ENCODE measurements around the gene ZCCHC4. TPM values are rescaled to one million over a fixed set of nuclear protein-coding genes. Genes with fewer than 3 reads are reported as not detected.

ZCCHC4 gene
- polyA plus RNA-seq, 1 donor (not counting 4 experiments of a cell fraction or from before 2014, with no cell fraction given): 10.8 TPM

DNA sequence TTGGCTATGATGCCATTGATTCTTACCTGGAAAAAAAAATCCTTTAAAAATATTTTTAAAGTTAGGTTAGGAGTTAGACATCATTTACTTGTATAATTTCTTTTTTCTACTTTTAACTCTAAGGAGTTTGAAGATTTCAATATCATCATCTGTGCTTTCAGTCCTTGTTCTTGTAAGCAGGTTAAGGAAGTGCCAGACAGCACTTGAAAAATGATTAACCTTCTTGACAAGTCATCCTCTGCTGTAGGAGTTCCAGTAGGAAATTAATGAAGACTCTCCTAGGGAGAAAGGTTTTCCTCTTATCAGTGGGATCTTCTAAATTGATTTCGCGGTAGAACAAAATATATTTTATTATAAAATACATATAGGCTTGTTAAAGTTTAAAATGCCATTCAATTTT is 35.4 kb downstream of the ZCCHC4 start:
- Histone ChIP-seq H3K9me3 (ENCODE audit: control insufficient read depth, low read depth, low read length) (no peaks in the 10 kb centered on the region), H3K4me1 (ENCODE audit: control insufficient read depth, extremely low read depth, insufficient read depth, low read length) (peaks cover 8% of the 10 kb centered on the region), H3K27me3 (ENCODE audit: control insufficient read depth, extremely low read depth, insufficient read depth, low read length) (no peaks in the 10 kb centered on the region), H4K20me1 (ENCODE audit: control insufficient read depth, extremely low read depth, insufficient read depth, low read length) (no peaks in the 10 kb centered on the region), H3K4me2 (ENCODE audit: control insufficient read depth, extremely low read depth, insufficient read depth, low read depth, low read length) (no peak overlapping the region), H3K9ac (ENCODE audit: control insufficient read depth, extremely low read depth, insufficient read depth, low read length) (no peak overlapping the region), H3K79me2 (ENCODE audit: control insufficient read depth, insufficient read depth, low read length) (no peaks in the 10 kb centered on the region), H2AFZ (ENCODE audit: control insufficient read depth, low read length) (no peak overlapping the region), H3K4me3 (ENCODE audit: control insufficient read depth in 2 of 3, extremely low read depth in 1 of 3, insufficient read depth in 2 of 3, low read depth in 1 of 3, low read length in 3 of 3) (no peak overlapping the region), H3K27ac (ENCODE audit: control insufficient read depth, insufficient read depth, low read length) (no peak overlapping the region), H3K9me1 (ENCODE audit: control insufficient read depth, extremely low read depth, insufficient read depth, low read length) (no peaks in the 10 kb centered on the region), H3K36me3 (ENCODE audit: control insufficient read depth in 2 of 2, extremely low read depth in 1 of 2, insufficient read depth in 2 of 2, low read length in 2 of 2) (peaks cover 0 to 1% of the 10 kb centered on the region in 2 experiments)
- dilution Hi-C loops (cut with MboI; ENCODE audit: extremely low pct_ligation_motif_present, low sequenced_read_pairs): no loop called here
- DNase-seq (ENCODE audit: low read depth, low spot score) (no peak), FAIRE-seq (no peak)
- TF ChIP-seq CTCF (optimal IDR thresholded peaks at IDR 0.05 in 1 of 3, IDR thresholded peaks at IDR 0.05 in 1 of 3, conservative IDR thresholded peaks at IDR 0.05 in 1 of 3; ENCODE audit: extremely low read depth in 1 of 3, insufficient read depth in 2 of 3, low read length in 3 of 3) (no peak), EZH2 (IDR thresholded peaks at IDR 0.05; ENCODE audit: low read length) (no peak)

DNA sequence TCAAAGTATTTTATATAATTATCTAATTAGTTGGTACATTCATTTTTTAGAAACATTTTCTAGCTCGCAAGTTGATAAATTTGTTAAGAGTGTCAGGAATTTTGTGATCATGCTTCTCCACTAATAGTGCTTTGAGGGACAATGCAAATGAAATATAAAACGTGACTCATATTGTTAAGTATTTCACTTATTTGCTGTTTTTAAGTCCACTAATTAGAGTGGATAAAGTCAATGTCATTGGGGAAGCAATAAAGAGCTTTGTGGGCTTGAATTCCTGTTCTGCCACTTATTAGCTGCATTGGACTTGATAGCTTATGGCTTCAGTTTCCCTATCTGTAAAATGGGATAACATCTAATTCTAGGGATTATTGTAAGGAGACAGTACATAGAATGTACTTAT is 38.0 kb downstream of the ZCCHC4 start:
- H3K36me3 ChIP-seq (ENCODE audit: control insufficient read depth in 2 of 2, extremely low read depth in 1 of 2, insufficient read depth in 2 of 2, low read length in 2 of 2): peaks cover 0 to 1% of the 10 kb centered on the region in 2 experiments
- H3K79me2 ChIP-seq (ENCODE audit: control insufficient read depth, insufficient read depth, low read length): no peaks in the 10 kb centered on the region

More for the DNA sequence above, 38.0 kb downstream of the ZCCHC4 start:
- dilution Hi-C loops (cut with MboI; ENCODE audit: extremely low pct_ligation_motif_present, low sequenced_read_pairs): no loop called here
- no peak overlapping the region for H3K4me3 ChIP-seq (ENCODE audit: control insufficient read depth in 2 of 3, extremely low read depth in 1 of 3, insufficient read depth in 2 of 3, low read depth in 1 of 3, low read length in 3 of 3)
- H4K20me1 ChIP-seq (ENCODE audit: control insufficient read depth, extremely low read depth, insufficient read depth, low read length): no peaks in the 10 kb centered on the region
- no peak overlapping the region for H2AFZ ChIP-seq (ENCODE audit: control insufficient read depth, low read length)
- H3K9me1 ChIP-seq (ENCODE audit: control insufficient read depth, extremely low read depth, insufficient read depth, low read length): no peaks in the 10 kb centered on the region
- H3K9me3 ChIP-seq (ENCODE audit: control insufficient read depth, low read depth, low read length): no peaks in the 10 kb centered on the region
- H3K4me1 ChIP-seq (ENCODE audit: control insufficient read depth, extremely low read depth, insufficient read depth, low read length): peaks cover 8% of the 10 kb centered on the region
- TF ChIP-seq CTCF (optimal IDR thresholded peaks at IDR 0.05 in 1 of 3, IDR thresholded peaks at IDR 0.05 in 1 of 3, conservative IDR thresholded peaks at IDR 0.05 in 1 of 3; ENCODE audit: extremely low read depth in 1 of 3, insufficient read depth in 2 of 3, low read length in 3 of 3) (no peak), EZH2 (IDR thresholded peaks at IDR 0.05; ENCODE audit: low read length) (no peak)
- no peak overlapping the region for H3K9ac ChIP-seq (ENCODE audit: control insufficient read depth, extremely low read depth, insufficient read depth, low read length)
- FAIRE-seq: no peak
- no peaks in the 10 kb centered on the region for H3K27me3 ChIP-seq (ENCODE audit: control insufficient read depth, extremely low read depth, insufficient read depth, low read length)
- no peak overlapping the region for H3K27ac ChIP-seq (ENCODE audit: control insufficient read depth, insufficient read depth, low read length)
- H3K4me2 ChIP-seq (ENCODE audit: control insufficient read depth, extremely low read depth, insufficient read depth, low read depth, low read length): no peak overlapping the region
- no peak for DNase-seq (ENCODE audit: low read depth, low spot score)

Measured in keratinocyte (primary cell).